ENCODE measurements around the gene NEK1.
"Not testable (repeated sequence)": the region's sequence is repeated elsewhere in the genome, so short reads cannot be mapped to it uniquely, and the experiment has no call there.

GRCh38 chr4:169546548-169546947, 65.8 kb downstream of the NEK1 start:
- TF ChIP-seq, protein P1, sequence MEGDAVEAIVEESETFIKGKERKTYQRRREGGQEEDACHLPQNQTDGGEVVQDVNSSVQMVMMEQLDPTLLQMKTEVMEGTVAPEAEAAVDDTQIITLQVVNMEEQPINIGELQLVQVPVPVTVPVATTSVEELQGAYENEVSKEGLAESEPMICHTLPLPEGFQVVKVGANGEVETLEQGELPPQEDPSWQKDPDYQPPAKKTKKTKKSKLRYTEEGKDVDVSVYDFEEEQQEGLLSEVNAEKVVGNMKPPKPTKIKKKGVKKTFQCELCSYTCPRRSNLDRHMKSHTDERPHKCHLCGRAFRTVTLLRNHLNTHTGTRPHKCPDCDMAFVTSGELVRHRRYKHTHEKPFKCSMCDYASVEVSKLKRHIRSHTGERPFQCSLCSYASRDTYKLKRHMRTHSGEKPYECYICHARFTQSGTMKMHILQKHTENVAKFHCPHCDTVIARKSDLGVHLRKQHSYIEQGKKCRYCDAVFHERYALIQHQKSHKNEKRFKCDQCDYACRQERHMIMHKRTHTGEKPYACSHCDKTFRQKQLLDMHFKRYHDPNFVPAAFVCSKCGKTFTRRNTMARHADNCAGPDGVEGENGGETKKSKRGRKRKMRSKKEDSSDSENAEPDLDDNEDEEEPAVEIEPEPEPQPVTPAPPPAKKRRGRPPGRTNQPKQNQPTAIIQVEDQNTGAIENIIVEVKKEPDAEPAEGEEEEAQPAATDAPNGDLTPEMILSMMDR (IDR thresholded peaks at IDR 0.05): not testable (repeated sequence)
- TF ChIP-seq POLR2AphosphoS5 (IDR thresholded peaks at IDR 0.05; ENCODE audit: insufficient read depth in 1 of 2, low read depth in 1 of 2): not testable (repeated sequence)
